HL-60 (cell line): ENCODE results near the gene BTBD17.

Experiments
- DNase-seq, 2 experiments: peaks; one replicate each; pipeline ENCODE4 v3.0.0-alpha.2; 2010 to 2020; ENCODE audit warnings: low read depth in 1 of 2, low spot score in 1 of 2
- H3K27ac ChIP-seq: fragments of 250-450 bp; sonication (Bioruptor Pico); replicated peaks from 2 replicates; pipeline ENCODE4 v1.5.1; 2020; ENCODE audit warnings: mild to moderate bottlenecking, moderate library complexity
- H3K27me3 ChIP-seq: fragments of 250-450 bp; sonication (Bioruptor Pico); 2 replicates; pipeline ENCODE4 v1.5.1; 2021; ENCODE audit warnings: mild to moderate bottlenecking, moderate library complexity; ENCODE audit not compliant: insufficient read depth, poor library complexity, severe bottlenecking
- H3K4me3 ChIP-seq: replicated peaks from 2 replicates; pipeline ENCODE4 v1.5.1; 2011; ENCODE audit warnings: mild to moderate bottlenecking, control low read depth, low read length; ENCODE audit not compliant: insufficient read depth
- GABPA ChIP-seq: IDR thresholded peaks from 2 replicates; pipeline ENCODE4 v1.6.1; 2012; ENCODE audit warnings: low read depth
- POLR2AphosphoS5 ChIP-seq: IDR thresholded peaks from 2 replicates; pipeline ENCODE4 v1.6.1; 2012; ENCODE audit warnings: low read depth
- SPI1 ChIP-seq: IDR thresholded peaks from 2 replicates; pipeline ENCODE4 v1.6.1; 2012; ENCODE audit warnings: low read depth, mild to moderate bottlenecking, borderline replicate concordance
- TF ChIP-seq, protein P1 (sequence below): IDR thresholded peaks from 2 replicates; pipeline ENCODE4 v1.6.1; 2012; ENCODE audit warnings: low read depth; ENCODE audit not compliant: insufficient replicate concordance
- TF ChIP-seq, protein P2 (sequence below): IDR thresholded peaks from one replicate; pipeline ENCODE4 v1.5.1; 2011; ENCODE audit warnings: low read length, control low read depth, inconsistent platforms; ENCODE audit not compliant: insufficient read depth

Gene BTBD17

DNA sequence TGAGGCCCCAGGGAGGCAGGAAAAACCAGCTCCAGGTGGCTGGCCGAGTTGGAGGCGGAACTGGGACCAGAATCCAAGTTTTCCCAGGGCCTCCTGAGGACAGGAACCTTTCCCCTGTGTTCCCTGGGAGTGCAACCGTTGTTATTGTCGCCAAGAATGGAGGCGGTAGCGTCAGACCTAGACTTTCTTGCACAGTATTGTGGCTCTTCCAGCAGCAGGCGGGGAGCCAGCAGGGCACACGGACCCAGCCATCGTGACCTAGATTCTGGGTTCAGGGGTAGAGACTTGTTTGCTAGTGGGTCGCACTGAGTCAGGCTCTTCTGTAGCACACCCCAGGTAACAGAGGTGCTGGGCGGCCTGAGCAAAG is 36.3 kb downstream of the BTBD17 start:
- Histone ChIP-seq H3K27me3 (peaks cover 34% of the 10 kb centered on the region), H3K4me3 (no peak overlapping the region), H3K27ac (no peak overlapping the region)
- TF ChIP-seq SPI1 (no peak), GABPA (no peak), POLR2AphosphoS5 (no peak)
- TF ChIP-seq, protein P1, sequence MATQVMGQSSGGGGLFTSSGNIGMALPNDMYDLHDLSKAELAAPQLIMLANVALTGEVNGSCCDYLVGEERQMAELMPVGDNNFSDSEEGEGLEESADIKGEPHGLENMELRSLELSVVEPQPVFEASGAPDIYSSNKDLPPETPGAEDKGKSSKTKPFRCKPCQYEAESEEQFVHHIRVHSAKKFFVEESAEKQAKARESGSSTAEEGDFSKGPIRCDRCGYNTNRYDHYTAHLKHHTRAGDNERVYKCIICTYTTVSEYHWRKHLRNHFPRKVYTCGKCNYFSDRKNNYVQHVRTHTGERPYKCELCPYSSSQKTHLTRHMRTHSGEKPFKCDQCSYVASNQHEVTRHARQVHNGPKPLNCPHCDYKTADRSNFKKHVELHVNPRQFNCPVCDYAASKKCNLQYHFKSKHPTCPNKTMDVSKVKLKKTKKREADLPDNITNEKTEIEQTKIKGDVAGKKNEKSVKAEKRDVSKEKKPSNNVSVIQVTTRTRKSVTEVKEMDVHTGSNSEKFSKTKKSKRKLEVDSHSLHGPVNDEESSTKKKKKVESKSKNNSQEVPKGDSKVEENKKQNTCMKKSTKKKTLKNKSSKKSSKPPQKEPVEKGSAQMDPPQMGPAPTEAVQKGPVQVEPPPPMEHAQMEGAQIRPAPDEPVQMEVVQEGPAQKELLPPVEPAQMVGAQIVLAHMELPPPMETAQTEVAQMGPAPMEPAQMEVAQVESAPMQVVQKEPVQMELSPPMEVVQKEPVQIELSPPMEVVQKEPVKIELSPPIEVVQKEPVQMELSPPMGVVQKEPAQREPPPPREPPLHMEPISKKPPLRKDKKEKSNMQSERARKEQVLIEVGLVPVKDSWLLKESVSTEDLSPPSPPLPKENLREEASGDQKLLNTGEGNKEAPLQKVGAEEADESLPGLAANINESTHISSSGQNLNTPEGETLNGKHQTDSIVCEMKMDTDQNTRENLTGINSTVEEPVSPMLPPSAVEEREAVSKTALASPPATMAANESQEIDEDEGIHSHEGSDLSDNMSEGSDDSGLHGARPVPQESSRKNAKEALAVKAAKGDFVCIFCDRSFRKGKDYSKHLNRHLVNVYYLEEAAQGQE, result no peak
- TF ChIP-seq, protein P2, sequence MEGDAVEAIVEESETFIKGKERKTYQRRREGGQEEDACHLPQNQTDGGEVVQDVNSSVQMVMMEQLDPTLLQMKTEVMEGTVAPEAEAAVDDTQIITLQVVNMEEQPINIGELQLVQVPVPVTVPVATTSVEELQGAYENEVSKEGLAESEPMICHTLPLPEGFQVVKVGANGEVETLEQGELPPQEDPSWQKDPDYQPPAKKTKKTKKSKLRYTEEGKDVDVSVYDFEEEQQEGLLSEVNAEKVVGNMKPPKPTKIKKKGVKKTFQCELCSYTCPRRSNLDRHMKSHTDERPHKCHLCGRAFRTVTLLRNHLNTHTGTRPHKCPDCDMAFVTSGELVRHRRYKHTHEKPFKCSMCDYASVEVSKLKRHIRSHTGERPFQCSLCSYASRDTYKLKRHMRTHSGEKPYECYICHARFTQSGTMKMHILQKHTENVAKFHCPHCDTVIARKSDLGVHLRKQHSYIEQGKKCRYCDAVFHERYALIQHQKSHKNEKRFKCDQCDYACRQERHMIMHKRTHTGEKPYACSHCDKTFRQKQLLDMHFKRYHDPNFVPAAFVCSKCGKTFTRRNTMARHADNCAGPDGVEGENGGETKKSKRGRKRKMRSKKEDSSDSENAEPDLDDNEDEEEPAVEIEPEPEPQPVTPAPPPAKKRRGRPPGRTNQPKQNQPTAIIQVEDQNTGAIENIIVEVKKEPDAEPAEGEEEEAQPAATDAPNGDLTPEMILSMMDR, result no peak
- no peak for DNase-seq

DNA sequence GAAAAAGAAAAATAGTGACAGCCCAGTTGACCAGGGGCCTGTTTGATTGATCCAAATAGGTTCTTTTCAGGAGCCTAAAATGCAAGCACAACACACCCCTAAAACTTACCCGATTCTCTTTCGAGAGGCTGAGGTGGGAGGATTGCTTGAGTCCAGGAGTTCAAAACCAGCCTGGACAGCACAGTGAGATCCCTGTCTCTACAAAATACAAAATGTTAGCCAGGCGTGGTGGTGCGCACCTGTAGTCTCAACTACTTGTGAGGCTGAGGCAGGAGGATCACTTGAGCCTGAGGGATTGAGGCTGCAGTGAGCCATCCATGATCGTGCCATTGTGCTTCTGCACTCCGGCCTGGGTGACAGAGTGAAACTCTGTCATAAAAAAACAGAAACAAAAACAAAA is 37.1 kb downstream of the BTBD17 start:
- DNase-seq, result no peak
- H3K27ac ChIP-seq, result no peak overlapping the region
- TF ChIP-seq, protein P2, result no peak
- no peak for TF ChIP-seq GABPA
- TF ChIP-seq, protein P1, result no peak
- no peak for TF ChIP-seq SPI1
- TF ChIP-seq POLR2AphosphoS5, result no peak
- H3K27me3 ChIP-seq, result peaks cover 34% of the 10 kb centered on the region
- H3K4me3 ChIP-seq, result no peak overlapping the region

GRCh38 chr17:74318391-74318790 is 43.3 kb downstream of the BTBD17 start:
- TF ChIP-seq GABPA (no peak), SPI1 (no peak), POLR2AphosphoS5 (no peak)
- TF ChIP-seq, protein P2, result no peak
- TF ChIP-seq, protein P1, result no peak
- Histone ChIP-seq H3K27ac (no peak overlapping the region), H3K27me3 (peaks cover 6% of the 10 kb centered on the region), H3K4me3 (no peak overlapping the region)
- no peak for DNase-seq
